ENCODE measurements around the gene RASAL3.
"Not testable (repeated sequence)": the region's sequence is repeated elsewhere in the genome, so short reads cannot be mapped to it uniquely, and the experiment has no call there.

Gene RASAL3

DNA sequence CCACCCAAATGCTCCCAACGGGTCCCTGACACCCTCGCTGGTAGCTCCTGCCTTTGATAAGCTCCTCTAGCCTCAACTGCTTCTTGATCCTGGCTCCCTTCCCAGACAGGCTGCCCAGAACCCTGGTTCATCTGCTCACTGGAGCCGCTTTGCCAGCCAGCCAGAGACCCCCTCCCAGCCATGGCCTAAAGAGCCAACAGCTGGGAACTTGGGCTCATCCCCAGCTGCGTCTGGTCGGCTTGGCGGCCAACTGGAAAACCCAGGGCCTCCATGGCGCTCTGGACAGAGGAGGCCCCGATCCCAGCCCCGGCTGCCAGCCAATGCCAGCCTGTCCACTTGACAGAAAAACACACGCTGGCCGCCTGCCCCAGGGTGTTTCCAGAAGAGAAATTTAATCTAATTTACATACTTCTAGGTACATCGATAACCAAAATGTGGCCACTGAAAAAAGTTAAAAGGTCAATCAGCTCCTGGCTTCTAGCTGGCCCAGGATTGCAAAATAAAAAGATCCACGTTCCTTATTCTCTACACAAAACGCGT, 42.6 kb downstream of the RASAL3 start:
- peak in 55 of 58 donors; percentile 5 to 89 (median 74) for DNase-seq

DNA sequence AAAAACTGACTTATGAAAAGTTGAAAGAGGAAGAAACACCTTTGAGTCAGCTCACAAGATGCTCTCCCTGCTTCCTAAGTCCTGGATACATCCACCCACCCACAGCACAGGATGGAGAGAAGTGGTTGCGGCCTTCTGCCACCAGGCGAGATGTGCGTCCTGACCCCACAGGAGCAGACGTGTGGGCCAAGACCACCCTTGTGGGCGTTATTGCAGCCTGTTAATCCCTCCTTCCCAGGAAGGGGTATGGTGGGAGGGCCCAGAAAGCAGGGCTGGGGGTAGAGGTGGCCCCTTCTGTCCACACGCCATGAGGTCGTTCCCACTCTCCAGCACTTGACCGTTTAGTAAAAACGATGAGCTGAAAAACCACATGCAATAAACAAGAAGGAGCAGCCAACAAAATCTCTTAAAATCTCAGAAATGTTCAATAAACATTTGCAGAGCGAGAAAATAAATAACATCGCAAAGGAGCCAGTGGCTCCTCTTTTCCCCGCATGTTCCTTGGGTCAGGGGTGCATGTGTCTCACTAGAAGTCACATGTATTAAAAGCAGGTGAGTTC, 43.1 kb downstream of the RASAL3 start:
- DNase-seq: no peak

GRCh38 chr19:15419413-15420025, 44.8 kb downstream of the RASAL3 start:
- no peak for DNase-seq

GRCh38 chr19:15418579-15419412, 45.5 kb downstream of the RASAL3 start, which contains the start of gene AKAP8L:
Gene AKAP8L (minus strand): TSS chr19:15418988. CDS start chr19:15418923, 65 bp downstream.
- peak; percentile 89 to 99 (median 97) for DNase-seq

- peak in 19 of 58 donors; percentile 10 to 62 (median 47) for DNase-seq
Measured at GRCh38 chr19:15418231-15418578, 46.1 kb downstream of the RASAL3 start.

DNA sequence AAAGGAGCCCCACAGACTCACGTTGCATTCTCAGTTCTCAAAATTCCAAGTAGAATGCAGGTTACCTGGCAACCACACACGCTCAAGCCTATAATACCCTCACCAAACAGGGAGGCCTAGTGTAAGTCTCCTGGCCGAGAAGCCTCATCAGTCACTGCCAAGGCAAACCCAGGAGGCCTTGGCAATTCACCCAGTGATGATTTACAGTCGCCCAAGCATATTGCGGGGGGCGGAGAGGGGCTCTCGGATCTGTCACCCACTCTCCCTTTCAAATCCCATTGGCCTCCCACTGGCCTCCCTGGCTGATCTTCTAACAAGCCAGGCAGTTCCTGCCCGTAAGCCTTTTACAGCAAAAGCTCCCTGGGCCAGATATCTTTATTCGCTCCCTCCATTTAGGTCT, 46.6 kb downstream of the RASAL3 start:
- DNase-seq: peak in 4 of 58 donors; percentile 4 to 50 (median 13)

GRCh38 chr19:15412832-15413231, 51.5 kb downstream of the RASAL3 start:
- DNase-seq: no peak

GRCh38 chr19:15411351-15411750, 53.0 kb downstream of the RASAL3 start:
- not testable (repeated sequence) for DNase-seq

- peak in 11 of 58 donors; percentile 4 to 34 (median 22) for DNase-seq
Measured at GRCh38 chr19:15404780-15405211, 59.5 kb downstream of the RASAL3 start.

DNA sequence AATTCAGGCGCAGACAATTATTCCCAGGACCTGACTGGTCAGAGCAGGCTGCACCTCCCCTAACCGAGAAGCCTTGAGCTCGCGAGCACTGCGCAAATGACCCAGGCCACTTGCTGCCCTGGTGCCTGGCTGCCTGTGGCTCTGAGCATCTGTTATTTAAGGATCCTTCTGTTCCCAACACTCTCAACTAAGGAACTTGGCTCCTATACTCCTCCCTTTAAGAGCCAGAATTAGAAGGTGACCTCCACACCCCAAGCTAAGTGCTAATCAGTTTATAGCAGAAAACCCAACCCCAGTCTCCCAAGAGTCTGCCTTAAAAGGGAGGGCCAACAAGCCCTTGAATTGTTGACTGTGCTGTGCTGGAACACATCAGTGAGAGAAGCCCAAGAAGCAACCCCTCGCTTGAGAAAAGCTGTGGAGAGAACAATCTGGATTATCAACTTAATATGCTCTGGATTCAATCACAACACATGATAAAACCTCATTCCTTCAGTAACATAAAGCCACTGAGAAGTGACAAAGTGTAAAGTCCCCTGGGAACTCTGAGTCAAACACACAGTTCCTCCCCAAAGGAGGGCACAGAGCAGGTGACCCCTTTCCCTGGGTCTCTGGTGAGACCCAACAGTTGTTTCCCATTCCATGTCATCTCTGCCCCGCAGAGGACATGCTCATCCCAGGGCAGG, 60.1 kb downstream of the RASAL3 start:
- DNase-seq: no peak

- DNase-seq: no peak
Measured at GRCh38 chr19:15403151-15403531, 61.2 kb downstream of the RASAL3 start.

DNA sequence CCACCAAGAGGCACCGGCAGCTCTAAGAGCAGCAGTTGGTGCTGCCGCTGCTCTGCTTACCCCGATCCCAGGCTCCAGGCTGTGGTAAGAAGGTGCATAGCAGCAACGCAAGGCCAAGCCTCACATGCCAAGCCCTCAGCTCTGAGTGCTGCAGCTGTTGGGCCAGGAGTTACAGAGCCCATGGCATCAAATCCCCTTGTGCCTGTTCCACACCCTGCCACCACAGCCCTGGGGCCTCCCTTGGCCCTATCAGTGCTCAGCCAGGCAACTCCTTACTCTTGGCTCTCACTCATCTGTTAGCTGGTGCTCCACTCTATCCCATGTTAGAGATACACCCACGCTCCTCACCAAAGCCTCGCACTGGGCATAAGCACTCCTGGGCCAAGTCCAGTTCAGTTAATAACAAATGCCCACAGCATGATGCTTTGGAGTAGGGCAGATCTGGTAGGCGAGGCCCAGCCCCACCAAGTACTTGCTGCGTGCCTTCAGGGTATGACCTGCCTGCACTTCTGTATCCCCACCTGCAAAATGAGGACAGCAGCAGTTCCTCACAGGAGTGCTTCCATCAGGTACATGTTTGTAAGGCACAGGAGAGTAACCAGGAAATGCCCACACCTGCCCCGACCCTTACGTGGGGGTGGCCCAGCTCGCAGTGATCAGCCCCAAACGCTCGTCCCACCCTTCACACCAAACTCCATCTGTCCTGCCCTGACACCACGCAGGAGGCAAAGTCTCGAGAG, 61.8 kb downstream of the RASAL3 start:
- DNase-seq: peak in 2 of 58 donors; percentile 4 to 27

Data from anterior cingulate cortex (tissue), 58 donors.